GM12878 (cell line): ENCODE measurements around the gene C11orf16. TPM values are rescaled to one million over a fixed set of nuclear protein-coding genes. Genes with fewer than 3 reads are reported as not detected.

Source experiments
- ATAC-seq: fragments of 200-7000 bp; cut with Tn5 transposase; 3 replicates; pipeline ENCODE4 v1.9.1; 2020; ENCODE audit warnings: mild to moderate bottlenecking, moderate library complexity
- BruUV-seq: library from RNA; stranded (reverse); fragments of 400-500 nt; replicated peaks from 2 replicates; lab custom pipeline; 2021; lab: Mats Ljungman, UMichigan
- CTCF ChIA-PET: fragments of 300-600 bp; sonication (Branson Sonifier 250); formaldehyde crosslinking; extraction: SDS; loops from one replicate; lab custom pipeline; 2021; ENCODE audit warnings: inconsistent platforms; lab: Yijun Ruan, JAX
- POLR2A ChIA-PET: fragments of 350-600 bp; formaldehyde crosslinking; extraction: SDS; loops from one replicate; lab custom pipeline; 2021; ENCODE audit warnings: inconsistent platforms; lab: Charles Lee
- RAD21 ChIA-PET: fragments of 300-600 bp; sonication (Branson Sonifier 250); formaldehyde crosslinking; loops from one replicate; lab custom pipeline; 2023; ENCODE audit warnings: antibody characterized with exemption; ENCODE audit not compliant: unreplicated experiment; lab: Charles Lee
- SMC1A ChIA-PET: fragments of 300-600 bp; sonication (Branson Sonifier 250); formaldehyde crosslinking; loops from one replicate; lab custom pipeline; 2023; ENCODE audit not compliant: unreplicated experiment, uncharacterized antibody; lab: Charles Lee
- DNase-seq: peaks from one replicate; pipeline ENCODE4 v3.0.0-alpha.2; 2011; ENCODE audit warnings: low read depth, low spot score
- FAIRE-seq: peaks from 3 replicates; lab custom pipeline; 2011; peaks lifted over from hg19 to GRCh38; lab: Jason Lieb, UNC
- H2AFZ ChIP-seq: 2 replicates; pipeline ENCODE4 v1.6.0; 2011; ENCODE audit warnings: low read depth, low read length, control low read depth; ENCODE audit not compliant: control insufficient read depth
- H3K27ac ChIP-seq: 2 replicates; pipeline ENCODE4 v1.5.1; 2011; ENCODE audit warnings: control low read depth; ENCODE audit not compliant: control insufficient read depth, insufficient read depth
- H3K27me3 ChIP-seq, 2 experiments: replicated peaks in 1 of 2; 2 replicates each; pipeline versions ENCODE4 v1.6.0 to v1.6.1; 2011; ENCODE audit warnings: low read length in 1 of 2; ENCODE audit not compliant: control insufficient read depth in 2 of 2, insufficient read depth in 2 of 2
- H3K36me3 ChIP-seq, 2 experiments: 2 replicates each; pipeline ENCODE4 v1.5.1; 2011; ENCODE audit warnings: low read length in 1 of 2; ENCODE audit not compliant: control insufficient read depth in 2 of 2, insufficient read depth in 2 of 2
- H3K4me1 ChIP-seq: 2 replicates; pipeline ENCODE4 v1.6.1; 2011; ENCODE audit warnings: mild to moderate bottlenecking, low read length, moderate library complexity, mixed read lengths; ENCODE audit not compliant: control insufficient read depth, insufficient read depth
- H3K4me2 ChIP-seq: 2 replicates; pipeline ENCODE4 v1.6.0; 2011; ENCODE audit warnings: control low read depth; ENCODE audit not compliant: control insufficient read depth, insufficient read depth
- H3K4me3 ChIP-seq: fragments of 200-600 bp; sonication (generic); 2 replicates; pipeline ENCODE4 v1.5.1; 2016
- H3K79me2 ChIP-seq: 2 replicates; pipeline ENCODE4 v1.6.0; 2011; ENCODE audit warnings: low read length; ENCODE audit not compliant: control insufficient read depth, insufficient read depth
- H3K9ac ChIP-seq: 2 replicates; pipeline ENCODE4 v1.8.0; 2011; ENCODE audit warnings: low read length, control low read depth, mixed read lengths; ENCODE audit not compliant: control insufficient read depth, insufficient read depth
- H3K9me3 ChIP-seq: replicated peaks from 3 replicates; pipeline ENCODE4 v1.5.1; 2011; ENCODE audit warnings: mild to moderate bottlenecking, low read length; ENCODE audit not compliant: control insufficient read depth, insufficient read depth
- H4K20me1 ChIP-seq: 2 replicates; pipeline ENCODE4 v1.6.0; 2011; ENCODE audit not compliant: control insufficient read depth, insufficient read depth
- BRCA1 ChIP-seq: IDR thresholded peaks from 2 replicates; pipeline ENCODE4 v1.6.1; 2011; ENCODE audit warnings: low read depth, low read length, improper control_type of control experiment
- FOS ChIP-seq: IDR thresholded peaks from 3 replicates; pipeline ENCODE4 v1.6.1; 2011; ENCODE audit warnings: borderline replicate concordance; ENCODE audit not compliant: insufficient read length; ENCODE audit errors: extremely low read depth
- HDGF ChIP-seq: fragments of 450-650 bp; IDR thresholded peaks from 2 replicates; pipeline ENCODE4 v1.6.1; 2016; ENCODE audit warnings: antibody characterized with exemption
- MXI1 ChIP-seq: fragments of 150-350 bp; IDR thresholded peaks from 2 replicates; pipeline ENCODE4 v1.6.1; 2011; ENCODE audit warnings: low read depth, mild to moderate bottlenecking, inconsistent platforms, low read length, improper control_type of control experiment
- MYC ChIP-seq: IDR thresholded peaks from 2 replicates; pipeline ENCODE4 v1.6.1; 2011; ENCODE audit warnings: mild to moderate bottlenecking, low read length, moderate library complexity, inconsistent platforms; ENCODE audit not compliant: insufficient read depth, insufficient replicate concordance, insufficient read length, severe bottlenecking
- RAD21 ChIP-seq: IDR thresholded peaks from 2 replicates; pipeline ENCODE4 v1.6.1; 2011; ENCODE audit warnings: mild to moderate bottlenecking, low read depth, low read length, moderate library complexity; ENCODE audit not compliant: insufficient read depth
- SPI1 ChIP-seq: IDR thresholded peaks from 2 replicates; pipeline ENCODE4 v1.6.1; 2011; ENCODE audit warnings: low read depth, mild to moderate bottlenecking, low read length, moderate library complexity, borderline replicate concordance; ENCODE audit not compliant: insufficient read depth
- TAF1 ChIP-seq: IDR thresholded peaks from 2 replicates; pipeline ENCODE4 v1.6.1; 2011; ENCODE audit warnings: mild to moderate bottlenecking, low read depth, low read length, borderline replicate concordance
- ZNF24 ChIP-seq: fragments of 450-650 bp; IDR thresholded peaks from 2 replicates; pipeline ENCODE4 v1.6.1; 2017; ENCODE audit warnings: antibody characterized with exemption, mild to moderate bottlenecking
- ZNF384 ChIP-seq: IDR thresholded peaks from 2 replicates; pipeline ENCODE4 v1.6.1; 2012; ENCODE audit warnings: low read depth, mild to moderate bottlenecking, low read length, improper control_type of control experiment, borderline replicate concordance
- ZSCAN29 ChIP-seq: fragments of 450-650 bp; IDR thresholded peaks from 2 replicates; pipeline ENCODE4 v1.6.1; 2017; ENCODE audit warnings: mild to moderate bottlenecking, moderate library complexity
- WGBS: methylation state at CpG from one replicate; pipeline ENCODE4 v1.1.6; 2016; ENCODE audit warnings: low lambda C conversion rate; ENCODE audit not compliant: insufficient replicate concordance, insufficient coverage; ENCODE audit errors: missing lambda C conversion rate; 5-methylcytosine and 5-hydroxymethylcytosine counted together
- in situ Hi-C: fragments of 300-500 bp; cut with MboI; formaldehyde crosslinking; loops from 9 replicates; pipeline ENCODE4 v1.14.3; 2018; ENCODE audit warnings: mixed read lengths
- intact Hi-C: fragments of 100-400 bp; cut with micrococcal nuclease; formaldehyde crosslinking; loops from one replicate; pipeline ENCODE4 v1.14.2; 2022; ENCODE audit not compliant: unreplicated experiment
- polyA plus RNA-seq, 11 experiments: library from polyadenylated mRNA; depleted of rRNA in 4 of 11; unstranded in 6 of 11; stranded (reverse) in 5 of 11; fragments of >200 nt; fragmentation: Nextera tagmentation in 4 of 11; fragmentation: Illumina TruSeq in 1 of 11; extraction: Ambion mirVana in 4 of 11; extraction: Trizol in 1 of 11; gene quantifications; 1 replicate in 1 of 11; 2 replicates in 10 of 11; pipeline versions ENCODE4 v1.2.1 to v1.2.3, GENCODE V29; 2011 to 2016; ENCODE audit warnings: inconsistent platforms in 2 of 11, missing spikeins in 2 of 11, low read depth in 1 of 11
- total RNA-seq, 4 experiments: library from RNA; depleted of rRNA in 3 of 4; stranded (reverse); fragments of >200 nt in 3 of 4; fragmentation: Illumina TruSeq in 1 of 4; extraction: Trizol in 1 of 4; gene quantifications; 2 replicates each; pipeline versions ENCODE4 v1.2.1 to v1.2.3, GENCODE V29; 2013 to 2021
- TF ChIP-seq, protein P1 (sequence below): IDR thresholded peaks from 2 replicates; pipeline ENCODE4 v1.6.1; 2011; ENCODE audit warnings: low read depth, low read length, improper control_type of control experiment, borderline replicate concordance

Gene C11orf16
- total and polyA plus RNA-seq, 10 of the 15 experiments (the other 5 are each of a cell fraction or from before 2014, with no cell fraction given) = 0.05 to 0.39 (median 0.32) TPM; not detected in 7

GRCh38 chr11:8967184-8967583 is 34.4 kb upstream of the C11orf16 start:
- no TSS peak for BruUV-seq
- intact Hi-C loops = no loop called here

DNA sequence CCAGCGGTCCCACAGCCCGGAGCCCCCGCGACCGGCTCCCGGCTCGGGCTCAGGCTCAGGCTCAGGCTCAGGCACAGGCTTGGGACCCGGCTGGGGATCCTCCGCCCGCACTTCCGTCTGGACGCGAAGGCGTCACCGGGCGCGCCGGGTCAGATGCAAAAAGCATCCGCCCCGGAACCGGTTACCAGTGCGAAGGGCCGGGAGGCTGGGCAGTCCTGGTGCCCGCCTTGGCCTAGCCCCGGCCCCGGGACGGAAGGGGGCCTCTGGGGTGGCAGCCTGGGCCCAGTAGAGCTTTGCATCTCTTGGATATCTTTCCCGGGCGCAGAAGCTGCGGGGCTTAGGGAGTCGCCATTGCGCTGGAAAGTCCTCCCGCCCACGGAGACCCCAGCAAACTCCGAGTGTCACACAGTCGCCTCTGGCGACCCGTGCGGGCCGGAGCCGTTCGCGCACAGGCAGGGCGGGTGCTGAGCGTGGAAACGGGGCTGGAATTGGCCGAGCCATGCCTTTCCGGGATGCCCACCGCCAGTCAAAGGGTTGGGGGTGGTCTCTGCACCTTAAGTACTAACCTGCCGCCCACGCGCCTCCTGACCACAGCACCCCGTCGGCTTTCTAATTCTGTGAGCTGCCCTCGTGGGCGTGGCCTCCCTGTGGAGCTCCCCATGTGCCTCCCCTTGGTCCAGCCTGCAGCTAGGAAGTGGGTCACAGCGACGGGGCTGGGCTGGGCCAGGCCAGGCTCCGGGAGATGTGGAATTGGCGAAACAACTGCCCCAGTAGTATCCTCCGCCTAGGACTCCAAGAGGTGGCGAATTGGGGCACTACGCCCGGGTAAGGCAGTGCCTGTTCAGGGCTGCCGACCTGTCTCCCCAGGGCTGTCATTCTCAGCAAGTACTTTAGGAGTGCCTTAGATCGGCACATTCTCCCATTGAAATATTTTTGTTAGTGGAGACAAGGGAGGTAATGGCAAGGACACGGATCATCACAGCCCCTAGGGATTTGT is 31.9 kb upstream of the C11orf16 start, which contains the start of gene TMEM9B:
Gene TMEM9B (minus strand): TSS at position 119 of the 997 bp plus-strand sequence. CDS start 129 bp downstream, outside the sequence.
- Histone ChIP-seq H3K9me3 (no peaks in the 10 kb centered on the region), H3K4me3 (peak within 1 kb of the TSS; percentile 83), H3K4me2 (peak within 1 kb of the TSS; percentile 91), H3K4me1 (peaks cover 5% of the 10 kb centered on the region), H4K20me1 (no peaks in the 10 kb centered on the region), H3K27me3 (no peaks in the 10 kb centered on the region), H3K9ac (peak within 1 kb of the TSS; percentile 94), H2AFZ (peak within 1 kb of the TSS; percentile 94), H3K36me3 (no peaks in the 10 kb centered on the region), H3K79me2 (peaks cover 31% of the 10 kb centered on the region), H3K27ac (peak within 1 kb of the TSS; percentile 92)
- SMC1A ChIA-PET = interaction anchor here (0.9 to 1.5 kb wide), 4 partner anchors 96 to 173 kb away, joined by 3 to 4 read pairs (median 4); no protein-coding TSS in a partner anchor
- CTCF ChIA-PET = interaction anchor here (0.6 to 2.6 kb wide), 9 partner anchors 9 to 570 kb away, joined by 3 to 26 read pairs (median 4); no protein-coding TSS in a partner anchor
- peak; percentile 89 for ATAC-seq
- POLR2A ChIA-PET = interaction anchor here (0.7 to 1.6 kb wide), 7 partner anchors 52 to 349 kb away, joined by 3 to 10 read pairs (median 4); partner anchors contain the start of genes RPL27A and TRIM66
- peak; percentile 72 for FAIRE-seq
- TSS peak; percentile 85 for BruUV-seq
- intact Hi-C loops (loop anchor here (1.0 to 5.0 kb wide), 4 partner anchors 98 to 397 kb away; a partner anchor contains a TSS), in situ Hi-C loops (no loop called here)
- RAD21 ChIA-PET = interaction anchor here (0.5 to 2.6 kb wide), 11 partner anchors 22 to 809 kb away, joined by 3 to 9 read pairs (median 5); partner anchors contain the start of gene STK33
- peak; percentile 62 for DNase-seq
- under 1% methylated on average over 60 of the region's 67 CpGs for WGBS
- TF ChIP-seq MYC (no peak), ZNF24 (no peak), RAD21 (no peak), BRCA1 (no peak), SPI1 (peak; percentile 66), FOS (no peak), TAF1 (0 out of 2 replicates have a peak, but pooled peaks have one; percentile 13), MXI1 (peak; percentile 53), HDGF (no peak), ZNF384 (no peak)
- TF ChIP-seq, protein P1, sequence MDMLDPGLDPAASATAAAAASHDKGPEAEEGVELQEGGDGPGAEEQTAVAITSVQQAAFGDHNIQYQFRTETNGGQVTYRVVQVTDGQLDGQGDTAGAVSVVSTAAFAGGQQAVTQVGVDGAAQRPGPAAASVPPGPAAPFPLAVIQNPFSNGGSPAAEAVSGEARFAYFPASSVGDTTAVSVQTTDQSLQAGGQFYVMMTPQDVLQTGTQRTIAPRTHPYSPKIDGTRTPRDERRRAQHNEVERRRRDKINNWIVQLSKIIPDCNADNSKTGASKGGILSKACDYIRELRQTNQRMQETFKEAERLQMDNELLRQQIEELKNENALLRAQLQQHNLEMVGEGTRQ = no peak

More at GRCh38 chr11:8967184-8967583, 34.4 kb upstream of the C11orf16 start:
- ChIA-PET RAD21 (no interaction called here), CTCF (no interaction called here), SMC1A (no interaction called here), POLR2A (interaction anchor here (0.6 kb wide), 1 partner anchor 533 kb away, joined by 3 read pairs; no protein-coding TSS in a partner anchor)
- TF ChIP-seq SPI1 (0 out of 2 replicates have a peak, but pooled peaks have one; percentile 42), ZSCAN29 (no peak)
- H3K4me2 ChIP-seq = no peak overlapping the region
- H3K9ac ChIP-seq = no peak overlapping the region
- H3K27me3 ChIP-seq = no peaks in the 10 kb centered on the region
- no peak overlapping the region for H3K4me3 ChIP-seq
- in situ Hi-C loops = no loop called here
- no peaks in the 10 kb centered on the region for H3K9me3 ChIP-seq
- 55% methylated on average over 8 of the region's 8 CpGs for WGBS
- H3K4me1 ChIP-seq = peaks cover 5% of the 10 kb centered on the region
- H2AFZ ChIP-seq = no peak overlapping the region
- ATAC-seq (no peak), DNase-seq (no peak), FAIRE-seq (no peak)
- H3K79me2 ChIP-seq = peaks cover 20% of the 10 kb centered on the region
- H3K36me3 ChIP-seq = no peaks in the 10 kb centered on the region
- no peak overlapping the region for H3K27ac ChIP-seq
- H4K20me1 ChIP-seq = no peaks in the 10 kb centered on the region
